GM18502 (cell line): ENCODE measurements around the gene AIFM2.
"Not testable (repeated sequence)": the region's sequence is repeated elsewhere in the genome, so short reads cannot be mapped to it uniquely, and the experiment has no call there.

Experiments used
- ATAC-seq: cut with Tn5 transposase; IDR thresholded peaks from one replicate; pipeline ENCODE4 v1.9.1; 2021; ENCODE audit warnings: mild to moderate bottlenecking; ENCODE audit not compliant: unreplicated experiment, poor library complexity

Gene AIFM2

GRCh38 chr10:70132098-70133029 lies at the start of gene AIFM2:
TSS of gene AIFM2 (minus strand) at chr10:70132825. CDS start at chr10:70124084, 8,741 bp downstream.
- peak; percentile 88 for ATAC-seq

- not testable (repeated sequence) for ATAC-seq
Measured at GRCh38 chr10:70179209-70179608, 46.6 kb upstream of the AIFM2 start.

GRCh38 chr10:70178139-70178725 lies 45.6 kb upstream of the AIFM2 start:
- no peak for ATAC-seq

GRCh38 chr10:70176441-70176840 lies 43.8 kb upstream of the AIFM2 start:
- ATAC-seq: no peak

- ATAC-seq: no peak
Measured at GRCh38 chr10:70175516-70175915, 42.9 kb upstream of the AIFM2 start.

GRCh38 chr10:70174058-70174741 lies 41.6 kb upstream of the AIFM2 start:
- no peak for ATAC-seq

GRCh38 chr10:70169649-70170364 lies 37.2 kb upstream of the AIFM2 start:
- no peak for ATAC-seq

- ATAC-seq: no peak
Measured at GRCh38 chr10:70169011-70169410, 36.4 kb upstream of the AIFM2 start.

GRCh38 chr10:70167246-70167645 lies 34.6 kb upstream of the AIFM2 start:
- no peak for ATAC-seq

- no peak for ATAC-seq
Measured at GRCh38 chr10:70166394-70166793, 33.8 kb upstream of the AIFM2 start.

- ATAC-seq: no peak
Measured at GRCh38 chr10:70164163-70164562, 31.5 kb upstream of the AIFM2 start.

- ATAC-seq: no peak
Measured at GRCh38 chr10:70163448-70163847, 30.8 kb upstream of the AIFM2 start.

- peak; percentile 66 for ATAC-seq
Measured at GRCh38 chr10:70162892-70163201, 30.2 kb upstream of the AIFM2 start.

- ATAC-seq: peak; percentile 32
Measured at GRCh38 chr10:70162151-70162891, 29.7 kb upstream of the AIFM2 start.

GRCh38 chr10:70160798-70161197 lies 28.2 kb upstream of the AIFM2 start:
- ATAC-seq: no peak

GRCh38 chr10:70159366-70159765 lies 26.7 kb upstream of the AIFM2 start:
- ATAC-seq: not testable (repeated sequence)

GRCh38 chr10:70158113-70158512 lies 25.5 kb upstream of the AIFM2 start:
- no peak for ATAC-seq

GRCh38 chr10:70155255-70155838 lies 22.7 kb upstream of the AIFM2 start:
- ATAC-seq: no peak

- ATAC-seq: no peak
Measured at GRCh38 chr10:70148516-70148915, 15.9 kb upstream of the AIFM2 start.

GRCh38 chr10:70147259-70147625 lies 14.6 kb upstream of the AIFM2 start:
- no peak for ATAC-seq
